GM13977 (cell line): ENCODE results near the gene AKR1C2.

Experiments
- DNase-seq: peaks from one replicate; pipeline ENCODE4 v3.0.0; 2012; ENCODE audit warnings: low spot score
- CTCF ChIP-seq: IDR thresholded peaks from 2 replicates; pipeline ENCODE4 v1.5.1; 2012; ENCODE audit warnings: mild to moderate bottlenecking, control low read depth; ENCODE audit not compliant: insufficient read depth; ENCODE audit errors: extremely low read depth, missing control alignments
- in situ Hi-C: fragments of 300-500 bp; cut with MboI; formaldehyde crosslinking; loops from one replicate; pipeline ENCODE4 v1.12.0; 2022; ENCODE audit warnings: low sequenced_read_pairs, low pct_unique_long_range_greater_than_20kb, mixed read lengths, inconsistent platforms; ENCODE audit not compliant: unreplicated experiment

AKR1C2 gene

GRCh38 chr10:5041471-5042023 lies 37.9 kb upstream of the AKR1C2 start:
- in situ Hi-C loops, result no loop called here
- no peak for TF ChIP-seq CTCF
- DNase-seq, result no peak

- no peak for TF ChIP-seq CTCF
- DNase-seq, result no peak
- in situ Hi-C loops, result no loop called here
These were observed 37.3 kb upstream of the AKR1C2 start for GRCh38 chr10:5040781-5041470.

- in situ Hi-C loops, result no loop called here
- no peak for DNase-seq
- TF ChIP-seq CTCF, result no peak
These were observed 36.5 kb upstream of the AKR1C2 start for GRCh38 chr10:5040010-5040673.

GRCh38 chr10:5038733-5039132 lies 35.1 kb upstream of the AKR1C2 start:
- in situ Hi-C loops, result no loop called here
- TF ChIP-seq CTCF, result no peak
- DNase-seq, result no peak

GRCh38 chr10:5038101-5038500 lies 34.4 kb upstream of the AKR1C2 start:
- in situ Hi-C loops, result no loop called here
- no peak for DNase-seq
- TF ChIP-seq CTCF, result no peak

GRCh38 chr10:5036511-5036910 lies 32.9 kb upstream of the AKR1C2 start:
- TF ChIP-seq CTCF, result no peak
- no peak for DNase-seq
- in situ Hi-C loops, result no loop called here
